Ascending aorta (tissue), 2 donors: Measurements from ENCODE around the gene CDH23. TPM values are rescaled to one million over a fixed set of nuclear protein-coding genes. Genes with fewer than 3 reads are reported as not detected.

Source experiments
- DNase-seq, 2 donors: peaks; one replicate each; pipeline ENCODE4 v3.0.0-alpha.2; 2019; ENCODE audit warnings: low spot score in 2 of 2
- H3K27ac ChIP-seq, 2 donors: fragments of 200-600 bp; sonication (generic); one replicate each; pipeline ENCODE4 v1.5.1; 2016 to 2017; ENCODE audit warnings: mild to moderate bottlenecking in 1 of 2
- H3K27me3 ChIP-seq: fragments of 200-600 bp; sonication (generic); one replicate; pipeline ENCODE4 v1.5.1; 2017
- H3K36me3 ChIP-seq, 2 donors: fragments of 200-600 bp; sonication (generic); one replicate each; pipeline ENCODE4 v1.5.1; 2016
- H3K4me1 ChIP-seq, 2 donors: fragments of 200-600 bp; sonication (generic); one replicate each; pipeline ENCODE4 v1.5.1; 2016 to 2017; ENCODE audit warnings: mild to moderate bottlenecking in 1 of 2
- H3K4me3 ChIP-seq, 2 donors: fragments of 200-600 bp; sonication (generic); one replicate each; pipeline ENCODE4 v1.5.1; 2016 to 2017; ENCODE audit warnings: mild to moderate bottlenecking in 1 of 2
- H3K9me3 ChIP-seq, 2 donors: fragments of 200-600 bp; sonication (generic); one replicate each; pipeline ENCODE4 v1.5.1; 2016
- CTCF ChIP-seq, 3 experiments: fragments of 200-600 bp in 2 of 3; fragments of 450-650 bp in 1 of 3; sonication (generic) in 2 of 3; IDR thresholded peaks; one replicate each; pipeline ENCODE4 v1.5.1; 2016 to 2019; ENCODE audit warnings: antibody characterized with exemption in 3 of 3, mild to moderate bottlenecking in 1 of 3, moderate library complexity in 1 of 3
- intact Hi-C: fragments of 100-400 bp; cut with DNase I; formaldehyde crosslinking; loops from one replicate; pipeline ENCODE4 v1.15.1; 2023
- total RNA-seq: library from RNA; depleted of rRNA; stranded (reverse); fragments of >200 nt; gene quantifications from one replicate; pipeline ENCODE4 v1.1.0, GENCODE V29; 2016

Gene CDH23
- total RNA-seq, 1 donor from 2014 or later = 40.9 TPM

GRCh38 chr10:71711052-71711623 is 314.4 kb downstream of the CDH23 start:
- no peak for DNase-seq
- TF ChIP-seq CTCF (IDR thresholded peaks at IDR 0.05) = no peak
- intact Hi-C loops = loop anchor here (5.0 to 10.0 kb wide), 2 partner anchors 184 to 394 kb away; partner anchors contain the start of gene SLC29A3
- H3K4me3 ChIP-seq = no peak overlapping the region
- peaks cover 18 to 30% of the 10 kb centered on the region in 2 donors for H3K4me1 ChIP-seq
- no peaks in the 10 kb centered on the region for H3K36me3 ChIP-seq
- no peaks in the 10 kb centered on the region for H3K9me3 ChIP-seq
- H3K27me3 ChIP-seq = no peaks in the 10 kb centered on the region
- peak overlapping the region in 1 of 2 donors; percentile 86 for H3K27ac ChIP-seq

- no peak overlapping the region for H3K4me3 ChIP-seq
- no peaks in the 10 kb centered on the region for H3K27me3 ChIP-seq
- TF ChIP-seq CTCF (IDR thresholded peaks at IDR 0.05) = no peak
- H3K4me1 ChIP-seq = peaks cover 18 to 31% of the 10 kb centered on the region in 2 donors
- H3K36me3 ChIP-seq = no peaks in the 10 kb centered on the region
- H3K9me3 ChIP-seq = no peaks in the 10 kb centered on the region
- intact Hi-C loops = loop anchor here (5.0 to 10.0 kb wide), 2 partner anchors 183 to 395 kb away; partner anchors contain the start of gene SLC29A3
- DNase-seq = no peak
- H3K27ac ChIP-seq = peak overlapping the region; percentile 86 to 89
Observed at GRCh38 chr10:71712170-71712569, 315.4 kb downstream of the CDH23 start.

GRCh38 chr10:71712572-71713134 is 315.9 kb downstream of the CDH23 start:
- Histone ChIP-seq H3K4me1 (peaks cover 22 to 36% of the 10 kb centered on the region in 2 donors), H3K27me3 (no peaks in the 10 kb centered on the region), H3K9me3 (no peaks in the 10 kb centered on the region), H3K36me3 (no peaks in the 10 kb centered on the region), H3K4me3 (no peak overlapping the region), H3K27ac (peak overlapping the region; percentile 86 to 89)
- DNase-seq = no peak
- TF ChIP-seq CTCF (IDR thresholded peaks at IDR 0.05) = no peak
- intact Hi-C loops = loop anchor here (1.0 to 10.0 kb wide), 3 partner anchors 61 to 395 kb away; partner anchors contain the start of genes SLC29A3 and VSIR

GRCh38 chr10:71713135-71714030 is 316.7 kb downstream of the CDH23 start:
- Histone ChIP-seq H3K27me3 (no peaks in the 10 kb centered on the region), H3K9me3 (no peaks in the 10 kb centered on the region), H3K4me3 (peak overlapping the region in 1 of 2 donors; percentile 15), H3K27ac (peak overlapping the region; percentile 86 to 89), H3K36me3 (no peaks in the 10 kb centered on the region), H3K4me1 (peaks cover 22 to 42% of the 10 kb centered on the region in 2 donors)
- TF ChIP-seq CTCF (IDR thresholded peaks at IDR 0.05) = peak in 1 of 3 experiments; percentile 16
- peak; percentile 51 to 94 for DNase-seq
- intact Hi-C loops = loop anchor here (1.0 to 10.0 kb wide), 3 partner anchors 60 to 396 kb away; partner anchors contain the start of genes SLC29A3 and VSIR

GRCh38 chr10:71714031-71714410 is 317.3 kb downstream of the CDH23 start:
- intact Hi-C loops = loop anchor here (5.0 to 10.0 kb wide), 2 partner anchors 181 to 397 kb away; partner anchors contain the start of gene SLC29A3
- Histone ChIP-seq H3K4me3 (no peak overlapping the region), H3K4me1 (peaks cover 22 to 42% of the 10 kb centered on the region in 2 donors)

More at GRCh38 chr10:71714031-71714410, 317.3 kb downstream of the CDH23 start:
- Histone ChIP-seq H3K27me3 (no peaks in the 10 kb centered on the region), H3K36me3 (no peaks in the 10 kb centered on the region), H3K9me3 (no peaks in the 10 kb centered on the region), H3K27ac (peak overlapping the region; percentile 86 to 89)
- TF ChIP-seq CTCF (IDR thresholded peaks at IDR 0.05) = no peak
- DNase-seq = no peak
